Suprapubic skin (tissue), 4 donors: ENCODE results near the gene ISG20L2. TPM values are rescaled to one million over a fixed set of nuclear protein-coding genes. Genes with fewer than 3 reads are reported as not detected.
A peak's percentile ranks its signal among the peaks of the same experiment; 100 is the strongest.

Experiments used
- DNase-seq, 2 donors: peaks; one replicate each; pipeline ENCODE4 v3.0.0-alpha.2; 2019; ENCODE audit warnings: low spot score in 2 of 2
- H3K27ac ChIP-seq: fragments of 200-600 bp; sonication (generic); one replicate; pipeline ENCODE4 v1.5.1; 2019
- H3K27me3 ChIP-seq: fragments of 200-600 bp; sonication (generic); one replicate; pipeline ENCODE4 v1.5.1; 2019
- H3K36me3 ChIP-seq: fragments of 200-600 bp; sonication (generic); one replicate; pipeline ENCODE4 v1.5.1; 2019
- H3K4me1 ChIP-seq: fragments of 200-600 bp; sonication (generic); one replicate; pipeline ENCODE4 v1.5.1; 2019
- H3K4me3 ChIP-seq: fragments of 200-600 bp; sonication (generic); one replicate; pipeline ENCODE4 v1.5.1; 2019; ENCODE audit warnings: mild to moderate bottlenecking
- H3K9me3 ChIP-seq: fragments of 200-600 bp; sonication (generic); one replicate; pipeline ENCODE4 v1.5.1; 2019
- CTCF ChIP-seq, 2 donors: fragments of 200-600 bp in 1 of 2; fragments of 450-650 bp in 1 of 2; sonication (generic) in 1 of 2; IDR thresholded peaks; one replicate each; pipeline ENCODE4 v1.5.1; 2016 to 2019; ENCODE audit warnings: antibody characterized with exemption in 2 of 2, mild to moderate bottlenecking in 1 of 2, moderate library complexity in 1 of 2
- EP300 ChIP-seq: sonication (generic); formaldehyde crosslinking; IDR thresholded peaks from one replicate; pipeline ENCODE4 v1.6.1; 2017; ENCODE audit warnings: antibody characterized with exemption
- POLR2A ChIP-seq, 2 donors: fragments of 450-650 bp; IDR thresholded peaks; one replicate each; pipeline ENCODE4 v1.6.1; 2017; ENCODE audit warnings: antibody characterized with exemption in 2 of 2, mild to moderate bottlenecking in 2 of 2, moderate library complexity in 2 of 2
- POLR2AphosphoS5 ChIP-seq, 3 donors: sonication (generic); formaldehyde crosslinking; IDR thresholded peaks; one replicate each; pipeline ENCODE4 v1.6.1; 2017; ENCODE audit warnings: antibody characterized with exemption in 3 of 3
- WGBS: methylation state at CpG from one replicate; pipeline ENCODE4 v1.1.5; 2018; 5-methylcytosine and 5-hydroxymethylcytosine counted together
- total RNA-seq, 4 donors: library from RNA; depleted of rRNA; stranded (reverse); fragments of >200 nt; gene quantifications; one replicate each; pipeline ENCODE4 v1.1.0, GENCODE V29; 2016

ISG20L2 gene
- total RNA-seq, 4 donors from 2014 or later: 33.8 to 59.6 (median 38.9) TPM

- peaks cover 36% of the 10 kb centered on the region for H3K36me3 ChIP-seq
- 12% methylated on average over 18 of the region's 18 CpGs for WGBS
- peak; percentile 91 to 93 for DNase-seq
- peak overlapping the region; percentile 93 for H3K4me3 ChIP-seq
- H3K9me3 ChIP-seq: no peaks in the 10 kb centered on the region
- no peak overlapping the region for H3K27ac ChIP-seq
- peak; percentile 89 to 94 for TF ChIP-seq CTCF (IDR thresholded peaks at IDR 0.05)
- no peak for TF ChIP-seq EP300
- H3K27me3 ChIP-seq: no peaks in the 10 kb centered on the region
- H3K4me1 ChIP-seq: peaks cover 49% of the 10 kb centered on the region
These were observed 2.8 kb downstream of the ISG20L2 start for GRCh38 chr1:156725683-156726280.

GRCh38 chr1:156721535-156721934 lies 7.0 kb downstream of the ISG20L2 start:
- WGBS: 82% methylated on average over 4 of the region's 4 CpGs
- DNase-seq: no peak
- Histone ChIP-seq H3K36me3 (peaks cover 37% of the 10 kb centered on the region), H3K9me3 (no peaks in the 10 kb centered on the region), H3K27me3 (no peaks in the 10 kb centered on the region), H3K4me1 (peaks cover 30% of the 10 kb centered on the region), H3K27ac (no peak overlapping the region), H3K4me3 (no peak overlapping the region)
- no peak for TF ChIP-seq POLR2AphosphoS5 (IDR thresholded peaks at IDR 0.05)
- no peak for TF ChIP-seq POLR2A (IDR thresholded peaks at IDR 0.05)
- TF ChIP-seq EP300: no peak
- no peak for TF ChIP-seq CTCF (IDR thresholded peaks at IDR 0.05)

GRCh38 chr1:156721131-156721530 lies 7.4 kb downstream of the ISG20L2 start:
- Histone ChIP-seq H3K27ac (no peak overlapping the region), H3K36me3 (peaks cover 37% of the 10 kb centered on the region), H3K9me3 (no peaks in the 10 kb centered on the region), H3K4me1 (peaks cover 26% of the 10 kb centered on the region), H3K27me3 (no peaks in the 10 kb centered on the region), H3K4me3 (no peak overlapping the region)
- TF ChIP-seq CTCF (IDR thresholded peaks at IDR 0.05) (no peak), POLR2AphosphoS5 (IDR thresholded peaks at IDR 0.05) (no peak), EP300 (no peak), POLR2A (IDR thresholded peaks at IDR 0.05) (no peak)
- no peak for DNase-seq
- WGBS: 78% methylated on average over 2 of the region's 2 CpGs

- peaks cover 14% of the 10 kb centered on the region for H3K36me3 ChIP-seq
- no peaks in the 10 kb centered on the region for H3K9me3 ChIP-seq
- no peak overlapping the region for H3K4me3 ChIP-seq
- peaks cover 14% of the 10 kb centered on the region for H3K4me1 ChIP-seq
- WGBS: 56% methylated on average over 3 of the region's 4 CpGs
- H3K27me3 ChIP-seq: no peaks in the 10 kb centered on the region
- TF ChIP-seq POLR2AphosphoS5 (IDR thresholded peaks at IDR 0.05) (no peak), EP300 (no peak), CTCF (IDR thresholded peaks at IDR 0.05) (no peak), POLR2A (IDR thresholded peaks at IDR 0.05) (no peak)
- no peak overlapping the region for H3K27ac ChIP-seq
- DNase-seq: no peak
These were observed 11.2 kb downstream of the ISG20L2 start for GRCh38 chr1:156717351-156717750.

GRCh38 chr1:156714830-156715229 lies 13.7 kb downstream of the ISG20L2 start:
- no peak for DNase-seq
- TF ChIP-seq CTCF (IDR thresholded peaks at IDR 0.05): no peak
- TF ChIP-seq POLR2AphosphoS5 (IDR thresholded peaks at IDR 0.05): no peak
- no peak for TF ChIP-seq POLR2A (IDR thresholded peaks at IDR 0.05)
- TF ChIP-seq EP300: no peak
- Histone ChIP-seq H3K4me1 (peaks cover 38% of the 10 kb centered on the region), H3K4me3 (no peak overlapping the region), H3K27ac (no peak overlapping the region), H3K36me3 (no peaks in the 10 kb centered on the region), H3K27me3 (no peaks in the 10 kb centered on the region), H3K9me3 (no peaks in the 10 kb centered on the region)
- WGBS: 78% methylated on average over 3 of the region's 3 CpGs
